Ovary (tissue), 9 donors: ENCODE measurements around the gene PAPLN. TPM values are rescaled to one million over a fixed set of nuclear protein-coding genes. Genes with fewer than 3 reads are reported as not detected.
A peak's percentile ranks its signal among the peaks of the same experiment; 100 is the strongest.

Experiments
- DNase-seq, 5 donors: peaks; one replicate each; pipeline ENCODE4 v3.0.0-alpha.2; 2019 to 2020
- H3K27ac ChIP-seq, 2 donors: fragments of 200-600 bp; one replicate each; pipeline versions ENCODE4 v1.5.1 to v1.8.0; 2019 to 2022
- H3K27me3 ChIP-seq: fragments of 200-600 bp; one replicate; pipeline ENCODE4 v1.8.0; 2022
- H3K36me3 ChIP-seq: fragments of 200-600 bp; sonication (generic); one replicate; pipeline ENCODE4 v1.5.1; 2019
- H3K4me1 ChIP-seq: one replicate; pipeline ENCODE4 v1.8.1; 2013; ENCODE audit warnings: mild to moderate bottlenecking, moderate library complexity; ENCODE audit not compliant: insufficient read depth
- H3K4me3 ChIP-seq: fragments of 200-600 bp; sonication (generic); one replicate; pipeline ENCODE4 v1.5.1; 2017
- H3K9me3 ChIP-seq, 2 donors: fragments of 200-600 bp in 1 of 2; sonication (generic) in 1 of 2; one replicate each; pipeline versions ENCODE4 v1.5.1 to v1.8.1; 2013 to 2019; ENCODE audit warnings: mild to moderate bottlenecking in 1 of 2, moderate library complexity in 1 of 2
- CTCF ChIP-seq, 3 donors: fragments of 450-650 bp in 2 of 3; fragments of 200-600 bp in 1 of 3; IDR thresholded peaks; one replicate each; pipeline versions ENCODE4 v1.5.1 to v1.8.0; 2016 to 2022; ENCODE audit warnings: antibody characterized with exemption in 3 of 3, mild to moderate bottlenecking in 1 of 3
- EP300 ChIP-seq: sonication (generic); formaldehyde crosslinking; IDR thresholded peaks from one replicate; pipeline ENCODE4 v1.6.1; 2017; ENCODE audit warnings: antibody characterized with exemption
- POLR2A ChIP-seq: fragments of 450-650 bp; IDR thresholded peaks from one replicate; pipeline ENCODE4 v1.6.1; 2017; ENCODE audit warnings: antibody characterized with exemption, mild to moderate bottlenecking, moderate library complexity
- WGBS, 3 donors: extraction: QIAGEN DNeasy Blood & Tissue Kit in 1 of 3; methylation state at CpG; one replicate each; pipeline versions ENCODE4 v1.1.5 to v1.1.7; 2013 to 2017; 5-methylcytosine and 5-hydroxymethylcytosine counted together
- intact Hi-C, 4 donors: fragments of 100-400 bp; cut with DNase I; formaldehyde crosslinking; loops; one replicate each; pipeline versions ENCODE4 v1.11.0 to v1.15.1; 2022 to 2023
- polyA plus RNA-seq, 2 donors: library from polyadenylated mRNA; stranded (reverse); fragments of 200-250 nt in 1 of 2; fragments of 350-450 nt in 1 of 2; fragmentation: Illumina TruSeq in 1 of 2; extraction: RNeasy Lipid Tissue Mini Kit (QIAGEN cat#74804) in 1 of 2; gene quantifications; one replicate each; pipeline ENCODE4 v1.2.3, GENCODE V29; 2013 to 2014
- total RNA-seq, 7 donors: library from RNA; depleted of rRNA in 2 of 7; stranded (reverse); fragments of >200 nt in 2 of 7; fragmentation: NEBNext Ultra II Directional in 3 of 7; extraction: Animal tissue kit (Norgen Biotek cat#: 25700) in 3 of 7; gene quantifications; one replicate each; pipeline versions ENCODE4 v1.1.0 to v1.2.4, GENCODE V29; 2016 to 2023
- donor health status: DM: no; HTN: no; CAD: no; lungs with moderate emphysema.
- donor health status: DM: no; HTN: no; CAD: no.
- donor health status: Bipolar disorder and iron deficiency.
- donor health status: DM: yes; HTN: yes; CAD: no.
- donor health status: DM: no; HTN: no; CAD: no.
- donor health status: DM: yes; HTN: yes; CAD: no.

Gene PAPLN
- total and polyA plus RNA-seq, 9 donors, result 4.6 to 35.4 (median 18.3) TPM

- Histone ChIP-seq H3K27ac (peak overlapping the region; percentile 45 to 77), H3K9me3 (no peaks in the 10 kb centered on the region), H3K4me3 (peak overlapping the region; percentile 49), H3K36me3 (no peaks in the 10 kb centered on the region), H3K4me1 (peaks cover 32% of the 10 kb centered on the region), H3K27me3 (no peaks in the 10 kb centered on the region)
- WGBS, 3 donors, result 2 to 3% (median 3%) methylated on average over 18 to 73 of the region's 73 CpGs
- DNase-seq, result peak in 2 of 5 donors; percentile 39 to 56
- intact Hi-C loops, result loop anchor here in 1 of 4 donors (10.0 kb wide), 1 partner anchor 53 kb away; no protein-coding TSS in a partner anchor
- TF ChIP-seq POLR2A (no peak), CTCF (IDR thresholded peaks at IDR 0.05) (no peak), EP300 (no peak)
Measured at GRCh38 chr14:73237786-73238423, 599 bp downstream of the PAPLN start.

- peaks cover 32% of the 10 kb centered on the region for H3K4me1 ChIP-seq
Measured at GRCh38 chr14:73238424-73238852, 1.1 kb downstream of the PAPLN start.

GRCh38 chr14:73238941-73239340 lies 1.6 kb downstream of the PAPLN start:
- Histone ChIP-seq H3K4me1 (peaks cover 32% of the 10 kb centered on the region), H3K27ac (no peak overlapping the region), H3K4me3 (no peak overlapping the region), H3K9me3 (no peaks in the 10 kb centered on the region), H3K36me3 (no peaks in the 10 kb centered on the region), H3K27me3 (no peaks in the 10 kb centered on the region)
- 48 to 62% (median 57%) methylated on average over 11 of the region's 11 CpGs for WGBS, 3 donors
- DNase-seq, result peak in 2 of 5 donors; percentile 27 to 46
- no peak for TF ChIP-seq CTCF (IDR thresholded peaks at IDR 0.05)
- intact Hi-C loops, result loop anchor here in 1 of 4 donors (10.0 kb wide), 1 partner anchor 54 kb away; no protein-coding TSS in a partner anchor

More at GRCh38 chr14:73238424-73238852, 1.1 kb downstream of the PAPLN start:
- H3K4me3 ChIP-seq, result peak overlapping the region; percentile 49
- TF ChIP-seq EP300, result no peak
- TF ChIP-seq POLR2A, result no peak
- no peak for TF ChIP-seq CTCF (IDR thresholded peaks at IDR 0.05)
- intact Hi-C loops, result loop anchor here in 1 of 4 donors (10.0 kb wide), 1 partner anchor 54 kb away; no protein-coding TSS in a partner anchor
- H3K9me3 ChIP-seq, result no peaks in the 10 kb centered on the region
- 10 to 18% (median 16%) methylated on average over 10 of the region's 10 CpGs for WGBS, 3 donors
- peak overlapping the region; percentile 45 to 77 for H3K27ac ChIP-seq
- peak in 1 of 5 donors; percentile 54 for DNase-seq
- H3K27me3 ChIP-seq, result no peaks in the 10 kb centered on the region
- H3K36me3 ChIP-seq, result no peaks in the 10 kb centered on the region

- no peaks in the 10 kb centered on the region for H3K27me3 ChIP-seq
- no peaks in the 10 kb centered on the region for H3K9me3 ChIP-seq
- DNase-seq, result peak; percentile 67 to 83 (median 75)
- peaks cover 30% of the 10 kb centered on the region for H3K4me1 ChIP-seq
- peak overlapping the region; percentile 44 for H3K4me3 ChIP-seq
- 7 to 9% (median 8%) methylated on average over 41 to 48 of the region's 48 CpGs for WGBS, 3 donors
- intact Hi-C loops, result loop anchor here in 1 of 4 donors (10.0 kb wide), 1 partner anchor 55 kb away; no protein-coding TSS in a partner anchor
- no peaks in the 10 kb centered on the region for H3K36me3 ChIP-seq
- TF ChIP-seq EP300, result no peak
- H3K27ac ChIP-seq, result peak overlapping the region in 1 of 2 donors; percentile 50
Measured at GRCh38 chr14:73239393-73240241, 2.3 kb downstream of the PAPLN start.
